Measurements from ENCODE around the gene CAMTA1.

CAMTA1 gene

DNA sequence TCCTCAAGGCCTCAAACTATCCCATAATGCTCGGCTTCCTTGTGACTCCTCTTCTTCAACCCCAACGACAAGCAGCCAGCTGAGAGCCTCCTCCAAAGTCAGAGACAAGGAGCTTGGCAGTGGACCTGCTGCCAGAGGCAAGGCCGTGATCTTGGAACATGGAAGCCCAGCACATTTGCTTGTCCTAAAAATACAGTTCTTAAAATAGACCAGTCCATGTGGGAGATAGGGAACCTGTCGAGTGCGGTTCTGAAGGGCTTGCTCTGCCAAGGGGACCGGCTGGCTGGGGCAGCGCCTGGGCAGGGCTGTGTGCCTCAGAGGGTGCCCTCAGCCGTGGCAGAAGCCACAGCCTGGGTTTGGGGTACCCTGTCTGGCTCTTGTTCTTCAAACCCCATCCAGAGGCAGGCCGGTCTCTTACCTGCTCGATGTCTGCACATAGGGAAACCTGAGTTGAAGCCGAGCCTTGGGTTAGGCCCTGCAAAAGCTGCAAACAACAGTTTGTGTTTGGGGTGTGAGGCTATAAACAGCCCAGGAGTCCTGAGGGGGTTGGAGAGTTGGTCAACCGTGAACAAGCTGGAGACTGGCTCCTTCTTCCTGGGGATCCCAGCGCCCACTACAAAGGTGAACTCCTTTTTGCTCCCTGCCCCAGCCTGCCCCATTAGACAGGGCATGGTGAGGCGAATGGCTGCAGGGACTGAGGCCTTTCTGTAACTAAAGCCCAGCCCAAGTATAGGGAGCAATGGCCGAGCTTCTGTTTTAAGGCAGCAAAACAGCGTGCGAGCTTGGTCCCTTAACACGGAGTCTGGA is 228.8 kb downstream of the CAMTA1 start:
- DNase-seq: no peak

DNA sequence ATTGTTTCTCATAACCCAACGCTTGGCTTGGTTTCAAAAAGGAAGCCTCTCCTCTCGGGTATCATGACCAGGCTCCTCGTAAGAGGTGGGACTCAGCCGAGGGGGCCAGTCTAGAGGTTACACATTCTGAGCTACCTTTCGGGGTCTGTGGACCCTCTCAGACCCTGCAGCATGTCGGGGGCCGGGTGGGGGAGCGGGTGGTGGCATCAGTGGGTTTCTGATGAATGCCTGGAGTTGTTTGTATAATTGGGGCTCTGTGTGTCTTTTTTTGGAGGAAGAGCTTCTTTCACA is 229.3 kb downstream of the CAMTA1 start:
- DNase-seq: no peak

DNA sequence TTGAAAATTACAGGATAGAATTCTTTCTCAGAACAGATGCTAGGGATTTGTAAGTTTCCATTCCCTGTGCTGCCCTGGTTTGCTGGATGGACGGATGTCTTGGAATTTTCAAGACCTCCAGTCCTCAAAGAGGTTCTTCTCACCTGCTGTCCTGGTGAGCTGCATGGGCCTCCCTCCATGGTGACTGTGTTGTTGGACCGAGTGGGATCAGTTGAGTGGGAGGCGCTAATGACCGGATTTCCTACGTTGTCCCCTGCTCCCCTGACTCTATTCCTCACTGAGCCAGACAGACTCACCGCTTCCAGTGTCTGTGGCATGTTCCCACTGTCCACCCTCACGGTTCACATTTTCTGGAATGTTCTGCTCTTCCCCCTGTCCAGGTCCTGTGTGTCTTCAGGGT is 229.8 kb downstream of the CAMTA1 start:
- DNase-seq: no peak

- DNase-seq: no peak
These were observed 233.1 kb downstream of the CAMTA1 start for GRCh38 chr1:7018351-7018750.

- DNase-seq: no peak
These were observed 233.6 kb downstream of the CAMTA1 start for GRCh38 chr1:7018826-7019225.

DNA sequence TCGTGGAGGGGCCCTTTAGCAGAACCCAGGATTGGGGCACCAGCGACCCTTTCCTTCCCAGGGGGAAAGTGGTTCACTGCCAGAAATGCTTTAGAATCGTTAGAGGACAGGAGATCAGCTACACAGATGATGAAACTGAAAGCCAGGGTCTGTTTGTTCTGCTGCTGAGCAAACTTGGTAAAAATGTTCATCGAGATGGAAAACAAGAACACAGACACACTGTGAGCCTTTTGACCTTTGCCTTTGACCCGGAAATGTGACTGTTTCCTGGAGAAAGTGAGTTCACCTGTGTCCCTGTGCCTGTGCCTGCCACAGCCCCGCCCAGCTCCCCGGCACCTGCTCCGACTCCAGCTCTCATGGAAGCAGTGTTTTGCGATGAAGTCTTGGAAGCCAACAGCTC is 234.3 kb downstream of the CAMTA1 start:
- no peak for DNase-seq

DNA sequence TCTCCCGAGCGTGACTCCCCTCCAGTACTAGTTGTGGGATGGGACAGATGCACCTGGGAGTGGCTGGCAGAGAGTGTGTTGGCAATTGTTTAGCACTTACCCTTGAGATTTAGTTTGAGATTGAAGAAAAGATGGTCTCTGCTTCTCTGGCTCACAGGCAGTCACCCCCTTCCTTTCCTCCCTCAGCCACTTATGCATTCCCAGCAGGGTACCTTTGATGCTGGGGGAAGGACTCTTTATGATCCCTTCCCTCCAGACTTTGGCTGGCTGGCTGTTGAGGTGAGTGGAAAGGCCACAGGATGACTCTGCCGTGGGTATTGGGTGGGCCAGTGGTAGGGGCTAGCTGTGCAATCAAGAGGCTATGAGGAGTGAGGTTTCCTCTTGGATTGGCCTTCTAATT is 236.8 kb downstream of the CAMTA1 start:
- DNase-seq: no peak

DNA sequence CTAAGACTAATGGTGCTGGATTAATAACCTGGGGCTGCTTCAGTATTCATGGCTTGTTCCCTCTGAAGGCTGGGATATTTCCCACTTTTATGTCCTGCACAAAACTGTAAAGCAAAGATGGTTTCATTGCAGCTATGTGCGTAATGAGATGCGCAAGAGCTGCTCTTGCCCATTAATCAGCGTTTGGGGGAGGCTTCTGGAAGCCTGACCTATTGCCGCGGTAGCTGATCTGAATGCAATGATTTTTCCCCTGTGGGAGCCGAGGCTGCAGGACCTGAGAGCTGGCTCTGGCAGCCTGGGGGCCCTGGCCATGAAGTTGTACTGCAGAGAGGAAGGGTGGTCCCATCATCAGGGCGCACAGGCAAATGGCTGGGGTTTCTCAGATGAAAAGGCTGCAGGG is 239.8 kb downstream of the CAMTA1 start:
- DNase-seq: no peak

DNA sequence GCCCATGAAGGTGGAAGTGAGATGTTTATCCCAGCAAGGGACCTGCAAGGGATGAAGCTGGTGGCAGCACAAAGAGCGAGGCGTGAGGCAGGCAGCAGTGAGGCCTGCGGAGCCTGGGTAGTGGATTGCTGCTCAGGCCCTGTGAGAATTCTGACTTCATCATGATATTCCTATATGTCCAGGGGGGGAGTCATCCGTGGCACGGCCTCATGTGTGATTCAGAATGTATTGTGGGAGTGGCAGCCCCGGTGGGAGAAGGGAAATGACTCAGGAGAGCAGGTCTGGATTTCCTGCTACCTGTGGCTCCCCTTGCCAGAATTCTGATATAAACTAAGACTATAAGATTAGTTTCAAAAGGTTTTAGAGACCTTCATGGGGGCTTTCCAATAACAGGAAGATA is 240.9 kb downstream of the CAMTA1 start:
- no peak for DNase-seq

- DNase-seq: no peak
These were observed 247.7 kb downstream of the CAMTA1 start for GRCh38 chr1:7032992-7033391.

DNA sequence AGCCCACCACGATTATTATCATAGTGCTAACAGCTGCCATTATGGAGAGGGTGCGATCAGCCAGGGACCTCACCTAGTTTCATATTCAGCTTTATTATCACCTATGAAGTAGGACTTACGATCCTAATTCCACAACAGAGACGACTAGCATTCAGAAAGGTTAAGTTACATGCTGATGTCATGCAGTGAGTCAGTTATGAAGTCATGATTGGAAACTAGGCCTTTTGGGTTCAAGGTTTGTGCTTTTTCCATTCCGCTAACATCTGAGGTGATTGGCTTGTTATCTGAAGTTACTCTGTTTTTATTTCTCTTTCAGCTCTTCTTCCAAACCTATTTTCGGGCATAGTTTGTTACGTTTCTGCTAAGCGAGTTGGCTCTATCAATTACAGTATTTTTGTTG is 251.1 kb downstream of the CAMTA1 start:
- no peak for DNase-seq

DNA sequence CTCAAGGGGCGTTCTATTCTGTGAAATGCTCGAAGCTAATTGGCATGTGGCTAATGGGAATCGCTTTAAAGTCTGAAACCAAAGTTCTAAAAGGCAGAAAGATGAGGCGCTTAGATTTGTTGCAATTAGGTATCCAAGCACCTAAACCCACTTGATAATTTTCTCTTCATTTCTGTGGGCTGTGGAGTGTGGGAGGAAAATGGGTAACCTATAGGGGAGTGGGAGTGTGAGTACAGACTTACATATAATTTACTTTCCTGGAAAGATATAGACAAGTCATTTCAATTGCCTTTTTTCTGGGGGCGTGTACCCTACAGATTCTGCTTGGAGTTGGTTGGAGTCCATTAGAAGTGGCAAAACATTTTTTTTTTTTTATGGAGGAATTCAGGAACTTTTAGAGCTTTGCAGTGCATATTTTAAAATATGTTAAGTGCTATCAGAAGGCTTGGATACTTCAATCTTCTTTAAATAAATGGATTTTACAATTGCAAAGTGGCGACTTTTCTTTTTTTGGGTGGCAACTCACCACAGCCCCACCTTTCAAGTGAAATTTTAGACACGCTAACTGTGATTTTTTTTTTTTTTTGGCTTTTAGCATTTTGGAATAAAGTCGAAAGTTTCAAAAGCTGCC is 254.5 kb downstream of the CAMTA1 start:
- no peak for DNase-seq

GRCh38 chr1:7040969-7041695 is 255.9 kb downstream of the CAMTA1 start:
- no peak for DNase-seq

DNA sequence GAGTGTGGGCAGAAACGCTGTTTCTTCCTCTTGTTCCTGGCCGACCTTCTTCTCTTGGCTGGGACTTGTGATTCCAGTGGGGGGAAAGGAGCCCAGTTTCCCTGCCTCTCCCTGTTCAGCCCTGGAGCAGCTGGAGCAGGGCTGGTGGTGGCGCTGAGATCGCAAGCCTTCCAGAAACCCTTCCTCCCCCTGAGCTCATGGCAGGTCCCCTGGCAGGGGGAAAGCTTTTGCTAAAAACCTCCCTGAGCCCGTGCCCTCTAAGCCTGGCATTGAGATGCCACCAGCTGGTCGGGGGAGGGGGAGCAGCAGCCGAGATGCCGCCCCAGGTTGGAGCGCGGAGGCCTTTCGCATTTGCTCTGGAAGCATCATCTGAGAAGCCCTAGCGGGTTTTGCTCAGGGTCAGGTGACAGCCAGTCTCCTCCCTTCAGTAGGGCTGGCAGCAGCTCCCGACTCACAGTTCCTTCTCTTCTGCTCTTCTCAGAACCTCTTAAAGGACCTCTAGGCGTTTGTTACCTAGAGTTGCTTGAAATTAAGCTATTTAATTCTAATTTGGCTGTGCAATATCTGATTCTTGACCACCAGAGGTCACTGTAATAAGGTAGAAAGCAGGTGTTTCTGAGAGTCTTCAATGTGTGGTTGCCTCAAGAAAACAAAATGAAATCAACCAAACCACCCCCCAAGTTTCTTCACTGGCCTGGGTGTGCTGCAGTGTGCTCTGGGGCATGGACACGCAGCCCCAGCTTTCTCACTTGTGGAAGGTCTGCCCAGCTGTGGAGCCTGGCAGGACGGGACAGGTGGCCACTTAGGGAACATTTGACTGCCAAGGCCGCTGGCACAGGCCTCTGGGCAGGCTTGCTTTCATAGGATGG is 257.3 kb downstream of the CAMTA1 start:
- DNase-seq: no peak

DNA sequence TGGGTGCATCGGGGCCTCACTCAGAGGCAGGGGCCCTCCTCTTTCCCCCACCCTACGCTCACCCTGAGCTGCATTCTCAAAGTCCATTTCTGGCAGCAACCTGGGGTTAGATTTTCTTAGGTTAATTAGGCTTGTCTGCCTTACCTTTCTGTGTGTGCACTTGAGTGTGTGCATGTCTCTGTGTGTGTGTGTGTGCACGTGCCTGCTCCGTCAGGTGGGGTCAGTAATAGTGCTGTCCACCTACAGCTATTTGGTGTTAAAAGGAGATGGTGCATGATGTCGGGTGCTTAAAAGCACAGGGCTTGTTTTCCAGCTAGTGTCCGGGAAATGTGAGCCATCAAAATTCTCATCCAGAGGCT is 257.9 kb downstream of the CAMTA1 start:
- no peak for DNase-seq

DNA sequence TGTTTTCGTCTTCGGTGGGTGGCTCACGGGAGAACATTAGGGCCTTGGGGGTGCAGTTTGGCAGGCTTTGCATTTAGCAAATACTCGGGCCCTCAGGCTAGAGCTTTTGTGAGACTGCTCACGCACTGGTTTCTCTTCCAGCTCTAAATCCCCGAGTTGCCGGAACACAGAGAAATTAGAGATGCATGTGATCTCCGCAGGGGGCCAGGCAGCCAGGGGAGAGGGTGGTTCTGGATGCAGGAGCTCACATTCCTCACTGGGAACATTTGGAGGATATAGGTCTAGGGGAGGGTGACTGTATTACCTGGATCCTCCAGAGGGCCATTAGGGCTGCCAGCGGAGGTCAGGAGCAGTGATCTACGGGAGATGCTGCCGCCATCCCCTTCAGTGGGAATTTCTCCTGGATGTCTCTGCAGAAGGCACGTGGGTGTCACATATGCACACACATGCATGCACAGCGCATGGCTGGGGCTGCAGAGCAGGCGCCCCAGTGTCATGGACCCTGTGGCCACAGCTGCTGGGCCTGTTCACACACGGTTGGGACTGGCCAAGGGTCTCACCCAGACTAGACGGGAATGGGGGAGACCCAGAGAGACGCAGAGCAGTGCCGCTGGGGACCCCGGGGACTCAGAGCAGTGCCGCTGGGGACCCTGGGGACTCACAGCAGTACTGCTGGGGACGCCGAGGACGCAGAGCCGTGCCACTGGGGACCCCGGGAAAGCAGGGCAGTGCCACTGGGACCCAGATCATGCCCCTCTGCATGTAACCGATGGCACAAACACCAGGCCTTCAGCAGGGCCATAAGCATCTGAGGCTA is 258.7 kb downstream of the CAMTA1 start:
- no peak for DNase-seq

- no peak for DNase-seq
These were observed 260.6 kb downstream of the CAMTA1 start for GRCh38 chr1:7045897-7046296.

DNA sequence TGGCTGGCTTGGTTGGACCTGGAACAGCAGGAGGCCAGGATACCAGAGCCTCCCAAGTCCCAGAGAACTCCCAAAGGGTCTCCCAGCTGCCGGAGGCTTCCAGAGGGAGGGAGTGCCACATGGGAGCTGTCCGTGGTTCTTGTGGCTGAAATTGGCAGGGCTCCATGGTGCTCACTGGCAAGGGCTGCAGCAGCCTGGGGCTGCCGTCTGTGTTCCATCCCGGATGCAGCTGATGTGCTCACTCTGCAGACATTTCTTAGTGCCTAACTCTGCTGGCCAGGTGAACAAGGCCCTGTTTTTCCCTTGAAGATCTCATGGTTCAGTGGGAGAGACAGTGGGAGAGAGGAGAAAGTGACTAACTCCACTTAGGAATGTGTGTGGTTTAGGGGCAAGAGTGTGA is 261.1 kb downstream of the CAMTA1 start:
- DNase-seq: no peak

- DNase-seq: no peak
These were observed 261.6 kb downstream of the CAMTA1 start for GRCh38 chr1:7046891-7047290.

DNA sequence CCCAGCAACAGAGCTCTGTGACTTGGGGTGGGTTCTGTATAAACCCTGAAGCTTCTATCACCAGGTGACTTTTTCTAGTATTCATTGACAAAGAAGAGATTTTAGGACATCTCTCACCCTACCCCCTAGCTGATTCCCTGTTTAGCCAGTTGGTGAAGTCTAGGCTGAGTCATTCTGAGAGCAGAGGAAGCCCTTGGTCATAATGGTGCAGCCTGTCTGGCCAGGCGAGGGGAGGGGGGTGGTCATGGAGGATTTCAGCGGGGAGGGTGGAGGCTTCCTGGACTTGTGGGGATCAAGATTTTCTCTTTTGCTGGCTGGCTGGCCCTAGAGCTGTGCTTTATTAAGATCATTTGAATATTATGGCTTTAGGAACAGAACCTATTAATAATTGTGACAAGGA is 262.6 kb downstream of the CAMTA1 start:
- DNase-seq: no peak

DNA sequence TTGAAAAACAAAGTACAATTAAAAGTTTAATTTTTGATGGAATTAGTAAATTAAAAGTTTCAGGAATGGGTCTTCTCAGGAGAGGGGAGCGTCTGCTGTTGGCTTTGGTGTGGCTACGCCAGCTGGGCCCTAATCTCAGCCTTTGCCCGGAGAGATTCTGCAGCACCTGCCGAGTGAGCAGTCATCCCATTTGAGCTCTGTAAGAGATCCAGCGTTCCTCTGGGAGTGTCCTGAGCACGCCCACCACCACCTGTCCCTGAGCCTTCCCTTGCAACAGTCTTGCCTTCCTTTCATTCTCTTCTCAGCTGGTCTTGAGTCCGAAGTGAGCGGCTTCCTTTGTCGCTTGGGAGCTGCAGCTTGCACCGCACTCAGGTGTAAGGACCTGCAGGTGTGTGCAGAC is 263.1 kb downstream of the CAMTA1 start:
- DNase-seq: peak; percentile 52

DNA sequence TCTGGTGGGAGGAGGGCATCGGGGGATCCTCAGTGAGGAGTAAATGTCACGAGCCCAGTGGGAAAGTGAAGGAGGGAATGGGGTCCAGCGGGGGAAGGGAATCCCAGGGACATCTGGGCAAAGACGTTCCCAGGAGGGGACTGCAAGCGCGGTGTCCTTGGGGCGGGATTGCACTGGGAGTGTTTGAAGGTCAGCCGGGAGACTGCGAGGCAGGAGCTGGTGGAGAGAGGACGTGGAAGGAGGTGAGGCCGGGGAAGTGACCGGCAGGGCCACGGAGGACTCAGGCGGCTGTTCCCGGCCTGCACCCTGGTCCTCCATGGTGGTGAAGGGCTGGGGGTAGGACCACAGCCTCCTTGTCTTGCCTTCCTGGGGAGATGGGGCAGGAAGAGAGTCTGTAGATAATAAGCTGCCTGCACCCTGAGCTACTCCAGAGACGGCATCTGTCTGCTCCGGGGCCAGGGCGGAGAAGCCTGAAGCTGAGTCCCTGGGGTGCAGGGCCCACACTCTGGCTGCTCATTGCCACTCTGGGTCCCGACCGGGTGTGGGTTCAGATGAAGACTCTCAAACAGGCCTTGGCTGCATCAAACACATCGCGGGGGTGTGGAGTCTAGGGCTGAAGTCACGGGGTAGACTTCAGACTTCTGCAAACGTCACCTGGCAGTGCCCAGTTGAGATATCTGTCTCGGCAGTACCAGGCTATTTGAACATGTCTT is 264.8 kb downstream of the CAMTA1 start:
- DNase-seq: no peak

Measured in NCI-H187 treated with DMSO at 0.1 percent for 48 hours (cell line).